ENCODE data around the gene ATP11B. TPM values are rescaled to one million over a fixed set of nuclear protein-coding genes. Genes with fewer than 3 reads are reported as not detected.
A peak's percentile ranks its signal among the peaks of the same experiment; 100 is the strongest.

The ATP11B gene
- total RNA-seq, 3 donors from 2014 or later (not counting 1 experiment from before 2014, with no cell fraction given): 157 to 174 (median 172) TPM

DNA sequence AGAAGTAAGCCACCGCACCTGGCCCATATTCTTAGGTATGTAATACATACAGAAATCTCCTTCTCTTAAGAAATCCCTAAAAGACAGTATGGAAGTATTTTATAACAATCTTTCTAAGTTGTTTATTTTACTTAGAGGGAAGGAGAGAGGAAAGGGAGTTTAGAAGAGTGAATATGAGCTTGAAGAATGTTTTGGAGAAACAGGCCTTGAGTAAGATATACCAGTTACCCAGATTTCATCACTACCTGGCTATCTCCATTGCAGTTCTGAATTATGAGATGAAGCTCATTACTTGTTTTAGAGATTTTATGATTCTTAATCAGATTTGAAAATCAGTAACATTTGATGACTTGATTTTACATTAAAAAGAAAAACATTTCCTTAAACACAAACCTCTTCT is 115.2 kb downstream of the ATP11B start:
- TF ChIP-seq, protein P1, sequence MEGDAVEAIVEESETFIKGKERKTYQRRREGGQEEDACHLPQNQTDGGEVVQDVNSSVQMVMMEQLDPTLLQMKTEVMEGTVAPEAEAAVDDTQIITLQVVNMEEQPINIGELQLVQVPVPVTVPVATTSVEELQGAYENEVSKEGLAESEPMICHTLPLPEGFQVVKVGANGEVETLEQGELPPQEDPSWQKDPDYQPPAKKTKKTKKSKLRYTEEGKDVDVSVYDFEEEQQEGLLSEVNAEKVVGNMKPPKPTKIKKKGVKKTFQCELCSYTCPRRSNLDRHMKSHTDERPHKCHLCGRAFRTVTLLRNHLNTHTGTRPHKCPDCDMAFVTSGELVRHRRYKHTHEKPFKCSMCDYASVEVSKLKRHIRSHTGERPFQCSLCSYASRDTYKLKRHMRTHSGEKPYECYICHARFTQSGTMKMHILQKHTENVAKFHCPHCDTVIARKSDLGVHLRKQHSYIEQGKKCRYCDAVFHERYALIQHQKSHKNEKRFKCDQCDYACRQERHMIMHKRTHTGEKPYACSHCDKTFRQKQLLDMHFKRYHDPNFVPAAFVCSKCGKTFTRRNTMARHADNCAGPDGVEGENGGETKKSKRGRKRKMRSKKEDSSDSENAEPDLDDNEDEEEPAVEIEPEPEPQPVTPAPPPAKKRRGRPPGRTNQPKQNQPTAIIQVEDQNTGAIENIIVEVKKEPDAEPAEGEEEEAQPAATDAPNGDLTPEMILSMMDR (IDR thresholded peaks at IDR 0.05): no peak
- Histone ChIP-seq H3K4me3 (ENCODE audit: low read length) (no peak overlapping the region), H3K27ac (ENCODE audit: low read length) (no peak overlapping the region), H3K36me3 (ENCODE audit: control insufficient read depth, insufficient read depth, low read length) (peaks cover 32% of the 10 kb centered on the region), H3K27me3 (ENCODE audit: control insufficient read depth, insufficient read depth, low read length) (no peaks in the 10 kb centered on the region), H3K9me3 (ENCODE audit: control insufficient read depth, insufficient read depth, low read length) (no peaks in the 10 kb centered on the region), H3K4me1 (ENCODE audit: control insufficient read depth, insufficient read depth, low read length) (peaks cover 5% of the 10 kb centered on the region)
- Mint-ChIP-seq H3K27ac (peak overlapping the region in 1 of 2 donors; percentile 34), H3K9me3 (no peaks in the 10 kb centered on the region), H3K4me1 (peaks cover 29 to 34% of the 10 kb centered on the region in 2 donors), H3K4me3 (no peak overlapping the region), H3K36me3 (no peaks in the 10 kb centered on the region), H3K27me3 (ENCODE audit: low read depth in 2 of 2) (no peaks in the 10 kb centered on the region)
- DNase-seq: no peak
- no peak for ATAC-seq
- no CpG with 5 or more reads among the region's 1 CpG for WGBS (ENCODE audit: insufficient coverage)
- intact Hi-C loops (cut with micrococcal nuclease): no loop called here

DNA sequence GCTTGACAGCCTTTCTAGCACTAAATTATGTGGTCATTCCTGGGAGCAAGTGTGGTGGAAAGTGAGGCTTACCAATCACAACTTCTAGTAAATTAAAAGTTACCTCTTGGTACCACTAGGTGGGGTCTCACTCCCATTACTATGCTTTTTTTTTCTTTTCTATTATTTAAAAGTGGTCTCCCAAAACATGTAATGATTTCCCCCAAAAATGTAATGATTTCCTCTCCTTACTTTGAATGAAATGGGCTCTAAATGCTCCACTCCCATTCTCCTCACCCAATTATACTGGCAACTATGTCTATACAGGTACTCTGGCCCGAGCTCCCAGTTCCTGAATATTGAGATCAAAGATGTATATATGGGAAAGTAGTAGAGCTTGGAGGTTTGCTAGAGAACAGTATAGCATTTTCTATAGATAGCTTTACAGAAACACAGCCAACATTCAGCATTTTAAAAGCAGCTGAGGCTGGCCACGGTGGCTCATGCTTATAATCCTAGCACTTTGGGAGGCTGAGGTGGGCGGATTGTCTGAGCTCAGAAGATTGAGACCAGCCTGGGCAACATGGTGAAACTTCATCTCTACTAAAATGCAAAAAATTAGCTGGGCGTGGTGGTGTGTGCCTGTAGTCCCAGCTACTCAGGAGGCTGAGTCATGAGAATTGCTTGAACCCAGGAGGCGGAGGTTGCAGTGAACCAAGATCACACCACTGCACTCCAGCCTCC is 116.2 kb downstream of the ATP11B start:
- H3K4me1 ChIP-seq (ENCODE audit: control insufficient read depth, insufficient read depth, low read length): peaks cover 8% of the 10 kb centered on the region
- intact Hi-C loops (cut with micrococcal nuclease): no loop called here
- Mint-ChIP-seq H3K27me3 (ENCODE audit: low read depth in 2 of 2) (no peaks in the 10 kb centered on the region), H3K4me3 (no peak overlapping the region), H3K4me1 (peaks cover 38% of the 10 kb centered on the region in 2 donors), H3K9me3 (no peaks in the 10 kb centered on the region), H3K27ac (peak overlapping the region; percentile 34 to 36), H3K36me3 (no peaks in the 10 kb centered on the region)
- H3K4me3 ChIP-seq (ENCODE audit: low read length): no peak overlapping the region
- WGBS (ENCODE audit: insufficient coverage): 92% methylated on average over 4 of the region's 5 CpGs
- no peak overlapping the region for H3K27ac ChIP-seq (ENCODE audit: low read length)
- no peaks in the 10 kb centered on the region for H3K9me3 ChIP-seq (ENCODE audit: control insufficient read depth, insufficient read depth, low read length)
- TF ChIP-seq, protein P1 (IDR thresholded peaks at IDR 0.05): peak; percentile 60
- no peaks in the 10 kb centered on the region for H3K27me3 ChIP-seq (ENCODE audit: control insufficient read depth, insufficient read depth, low read length)
- DNase-seq: peak in 1 of 2 donors; percentile 48
- ATAC-seq: peak in 2 of 3 donors; percentile 43 to 55
- H3K36me3 ChIP-seq (ENCODE audit: control insufficient read depth, insufficient read depth, low read length): peaks cover 27% of the 10 kb centered on the region

DNA sequence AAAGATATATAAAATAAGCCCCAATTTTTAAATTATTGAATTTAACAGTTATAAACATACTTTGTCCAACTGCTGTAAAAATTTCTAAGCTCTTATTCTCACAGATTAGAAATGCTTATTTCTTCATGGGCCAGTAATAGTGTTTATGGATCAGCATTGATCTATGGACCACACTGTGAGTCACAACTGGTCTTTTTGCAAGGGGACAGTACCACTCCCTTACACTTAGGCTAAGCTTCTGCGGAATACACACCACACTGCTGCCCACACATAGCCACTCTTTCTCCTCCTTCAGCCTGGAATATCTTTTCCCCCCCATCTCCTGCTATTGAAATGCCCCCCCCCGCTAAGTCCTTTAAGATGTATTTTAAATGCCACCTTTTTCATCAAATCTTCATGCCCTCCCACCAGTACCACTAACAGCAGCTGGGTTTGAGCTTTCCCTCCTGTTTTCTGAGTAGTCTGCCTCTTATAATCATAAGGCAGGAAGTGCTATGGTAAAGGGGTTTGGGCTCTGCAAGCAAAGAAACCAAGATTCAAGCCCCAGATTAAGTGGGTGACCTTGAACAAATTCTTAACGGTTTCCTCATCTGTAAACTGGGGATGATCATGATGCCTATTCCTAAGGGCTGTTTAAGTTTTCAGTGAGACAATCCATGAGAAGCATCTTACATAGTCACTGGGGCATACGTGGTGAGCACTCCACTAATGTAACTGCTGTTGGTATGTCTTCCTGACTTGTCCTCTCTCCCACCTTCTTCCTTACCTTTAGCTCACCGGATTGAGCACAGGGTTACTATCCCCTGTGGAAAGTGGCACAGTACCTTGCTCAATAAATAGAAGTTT is 117.9 kb downstream of the ATP11B start:
- intact Hi-C loops (cut with micrococcal nuclease): no loop called here
- Histone ChIP-seq H3K9me3 (ENCODE audit: control insufficient read depth, insufficient read depth, low read length) (no peaks in the 10 kb centered on the region), H3K27ac (ENCODE audit: low read length) (no peak overlapping the region), H3K4me1 (ENCODE audit: control insufficient read depth, insufficient read depth, low read length) (peaks cover 11% of the 10 kb centered on the region), H3K27me3 (ENCODE audit: control insufficient read depth, insufficient read depth, low read length) (no peaks in the 10 kb centered on the region), H3K4me3 (ENCODE audit: low read length) (no peak overlapping the region), H3K36me3 (ENCODE audit: control insufficient read depth, insufficient read depth, low read length) (peaks cover 23% of the 10 kb centered on the region)
- TF ChIP-seq, protein P1 (IDR thresholded peaks at IDR 0.05): no peak
- WGBS (ENCODE audit: insufficient coverage): 73% methylated on average over 4 of the region's 5 CpGs
- Mint-ChIP-seq H3K4me1 (peaks cover 47% of the 10 kb centered on the region in 2 donors), H3K27me3 (ENCODE audit: low read depth in 2 of 2) (no peaks in the 10 kb centered on the region), H3K27ac (peak overlapping the region; percentile 88 to 92), H3K9me3 (no peaks in the 10 kb centered on the region), H3K36me3 (no peaks in the 10 kb centered on the region), H3K4me3 (peak overlapping the region; percentile 11)
- DNase-seq: peak in 1 of 2 donors; percentile 25
- no peak for ATAC-seq

Measured in natural killer cell (primary cell).